ENCODE results near the gene FOXRED1.
A peak's percentile ranks its signal among the peaks of the same experiment; 100 is the strongest.
"Not testable (repeated sequence)": the region's sequence is repeated elsewhere in the genome, so short reads cannot be mapped to it uniquely, and the experiment has no call there.

FOXRED1 gene

DNA sequence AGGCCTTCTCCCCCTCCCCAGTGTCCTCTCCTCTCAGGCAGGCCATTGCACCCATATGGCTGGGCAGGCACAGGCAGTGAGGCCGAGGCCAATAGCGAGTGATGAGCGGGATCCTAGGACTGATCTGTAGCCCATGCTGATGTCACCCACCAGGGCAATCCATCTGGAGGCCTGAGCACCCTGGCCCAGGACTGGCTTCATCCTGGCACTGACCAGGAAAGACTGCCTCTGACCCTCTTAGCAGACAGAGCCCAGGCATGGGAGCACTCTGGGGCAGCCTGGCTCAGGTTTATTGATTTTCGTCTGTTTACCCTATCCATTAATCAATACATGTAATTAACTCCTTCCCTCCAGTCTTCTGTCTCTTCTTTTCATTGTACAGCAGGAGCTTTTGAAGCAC lies 8.8 kb downstream of the FOXRED1 start:
- no peak for DNase-seq

DNA sequence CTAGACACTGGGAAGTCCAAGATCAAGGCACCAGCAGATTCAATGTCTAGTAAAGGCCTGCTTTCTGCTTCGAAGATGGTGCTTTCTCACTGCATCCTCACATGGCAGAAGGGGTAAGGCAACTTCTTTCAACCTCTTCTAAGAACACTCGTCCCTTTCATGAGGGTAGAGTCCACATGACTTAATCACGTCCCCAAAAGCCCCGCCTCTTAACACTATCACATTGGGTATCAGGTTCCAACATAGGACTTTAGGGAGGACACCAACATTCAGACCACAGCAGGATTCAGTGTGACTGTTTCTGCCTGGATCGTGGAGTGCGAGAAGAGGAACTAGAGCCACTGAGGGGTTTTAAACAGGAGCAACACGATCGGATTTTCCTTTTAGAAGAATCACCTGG lies 10.2 kb downstream of the FOXRED1 start:
- no peak for DNase-seq

DNA sequence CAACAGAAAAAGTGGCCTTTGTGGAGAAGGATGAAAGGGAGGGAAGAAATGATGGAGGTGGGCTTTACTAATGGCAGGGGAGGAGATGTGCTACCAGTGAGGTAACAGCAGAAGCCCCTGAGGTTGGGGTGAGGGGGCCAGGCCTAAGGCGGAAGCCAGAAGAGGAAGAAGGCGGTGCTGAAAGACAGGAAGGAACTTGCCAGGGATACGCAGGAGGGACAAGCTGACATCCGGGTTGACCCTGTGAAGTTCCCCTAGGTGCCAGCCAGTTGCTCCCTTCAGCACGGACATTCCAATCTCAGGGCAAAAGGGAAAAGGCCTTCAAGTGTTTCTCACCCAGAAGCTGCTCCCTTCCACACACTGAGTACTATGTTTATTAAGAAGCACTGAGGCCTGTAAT lies 11.6 kb downstream of the FOXRED1 start:
- no peak for DNase-seq

DNA sequence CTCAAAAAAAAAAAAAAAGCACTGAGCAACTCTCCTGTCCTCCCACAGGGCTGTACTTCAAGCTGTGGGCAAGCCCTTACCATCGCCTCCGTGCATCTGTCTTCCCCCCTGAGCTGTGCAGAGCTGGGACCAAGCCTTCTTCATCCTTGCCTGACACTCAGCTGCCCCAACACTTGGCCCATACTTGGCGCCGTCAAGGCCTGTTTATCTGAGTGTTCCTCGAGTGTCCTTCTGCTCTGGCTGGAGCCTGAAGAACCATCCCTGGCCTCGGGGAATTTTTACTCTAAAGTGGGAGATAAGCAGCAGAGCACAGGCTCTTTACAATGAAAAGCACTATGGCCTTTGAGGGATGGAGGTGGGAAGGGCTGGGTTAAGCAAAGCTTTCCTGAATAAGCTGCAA lies 12.3 kb downstream of the FOXRED1 start:
- DNase-seq, result no peak

GRCh38 chr11:126281666-126282175 lies 12.8 kb downstream of the FOXRED1 start:
- DNase-seq, result no peak

DNA sequence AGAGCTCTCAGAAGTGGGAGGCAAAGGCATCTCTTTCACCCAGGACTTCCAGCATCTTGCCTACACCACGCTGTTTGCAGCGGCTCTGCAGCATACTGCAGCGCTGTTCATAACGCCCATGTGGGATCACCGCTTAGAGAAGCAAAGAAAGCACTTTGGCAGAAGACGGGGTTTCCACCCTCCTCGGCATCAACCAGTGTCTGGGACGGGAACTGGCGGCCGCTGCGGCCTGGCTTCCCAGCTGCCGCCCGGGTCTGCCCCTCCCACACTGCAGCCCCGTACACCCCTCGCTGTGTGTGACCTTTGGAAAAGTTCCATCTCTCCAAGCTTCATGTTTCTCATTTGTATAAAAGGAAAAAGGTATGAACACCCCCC lies 13.4 kb downstream of the FOXRED1 start:
- DNase-seq, result peak; percentile 39

GRCh38 chr11:126282736-126283591 lies 14.0 kb downstream of the FOXRED1 start, which contains the start of gene TIRAP:
TIRAP (plus strand) TSS chr11:126283093; CDS start chr11:126290895, 7,802 bp downstream.
- peak; percentile 60 for DNase-seq

DNA sequence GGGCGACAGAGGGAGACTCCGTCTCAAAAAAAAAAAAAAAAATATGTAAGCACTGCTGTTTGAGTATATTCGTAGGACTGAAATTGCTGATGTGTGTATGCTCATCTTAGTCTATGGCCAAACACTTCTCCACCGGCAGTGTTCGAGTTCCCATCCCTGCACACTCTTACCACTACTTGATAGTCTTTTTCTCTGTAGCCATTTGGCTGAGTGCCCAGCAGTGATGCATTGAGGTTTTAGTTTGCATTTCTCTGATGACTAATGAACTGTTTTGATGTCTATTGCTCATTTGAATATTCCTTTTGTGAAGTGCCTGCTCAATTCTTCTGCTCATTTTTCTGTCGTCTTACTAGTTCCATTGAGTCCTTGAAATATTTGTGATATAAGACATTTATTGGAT lies 15.9 kb downstream of the FOXRED1 start:
- DNase-seq, result peak; percentile 91

- DNase-seq, result no peak
Observed at GRCh38 chr11:126288237-126288636, 19.3 kb downstream of the FOXRED1 start.

- DNase-seq, result no peak
Observed at GRCh38 chr11:126290887-126291286, 21.9 kb downstream of the FOXRED1 start.

- no peak for DNase-seq
Observed at GRCh38 chr11:126293726-126294125, 24.8 kb downstream of the FOXRED1 start.

GRCh38 chr11:126297004-126297403 lies 28.1 kb downstream of the FOXRED1 start:
- no peak for DNase-seq

GRCh38 chr11:126303623-126304456 lies 34.9 kb downstream of the FOXRED1 start, which contains the start of gene DCPS:
DCPS (plus strand) TSS chr11:126304060; CDS start chr11:126304081, 21 bp downstream.
- peak; percentile 84 for DNase-seq

DNA sequence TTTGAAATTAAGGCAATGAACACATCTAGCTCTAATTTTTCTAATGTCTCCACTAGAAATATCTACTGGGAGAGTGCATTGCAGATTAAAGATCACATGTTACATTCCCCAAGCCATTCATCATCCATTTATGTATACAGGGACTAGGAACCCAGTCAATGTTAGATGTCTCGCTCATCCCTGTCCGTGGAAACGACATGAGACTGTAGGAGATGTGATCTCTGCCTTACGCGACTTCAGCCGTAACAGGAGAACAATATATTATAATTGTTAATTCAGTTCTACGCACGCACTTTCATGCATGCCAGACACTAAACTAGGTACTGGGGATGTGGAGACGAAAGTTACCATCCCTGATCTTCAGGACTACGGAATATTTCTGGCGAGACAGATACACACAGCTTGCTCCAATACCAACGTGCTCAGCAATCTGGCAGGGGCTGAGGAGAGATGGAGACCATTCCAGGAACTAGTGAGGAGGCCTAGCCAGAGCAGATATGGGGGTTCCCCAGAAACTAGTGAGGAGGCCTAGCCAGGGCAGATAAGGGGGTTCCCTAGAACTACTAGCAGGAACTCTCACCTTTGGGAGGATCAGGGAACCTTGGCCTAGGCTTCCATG lies 35.6 kb downstream of the FOXRED1 start:
- DNase-seq, result no peak

GRCh38 chr11:126305699-126306098 lies 36.7 kb downstream of the FOXRED1 start:
- peak; percentile 39 for DNase-seq

DNA sequence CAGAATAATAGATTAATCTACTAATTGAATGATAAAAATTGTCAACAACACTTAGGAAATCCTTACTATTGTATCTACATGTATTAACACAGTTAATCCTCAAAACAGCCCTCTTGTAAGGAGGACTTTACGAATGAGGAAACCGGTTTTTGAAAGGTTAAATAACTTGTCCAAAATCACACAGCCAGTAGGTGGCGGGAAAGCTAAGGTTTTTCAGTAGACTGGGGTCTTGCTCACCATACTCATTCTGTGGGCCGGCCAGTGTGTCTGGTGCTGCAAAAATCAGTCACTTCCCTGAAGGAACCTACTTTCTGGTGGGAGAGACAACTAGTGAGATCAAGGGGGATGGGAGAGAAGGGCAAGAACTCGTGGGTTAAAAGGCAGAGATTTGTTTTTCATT lies 38.8 kb downstream of the FOXRED1 start:
- no peak for DNase-seq

DNA sequence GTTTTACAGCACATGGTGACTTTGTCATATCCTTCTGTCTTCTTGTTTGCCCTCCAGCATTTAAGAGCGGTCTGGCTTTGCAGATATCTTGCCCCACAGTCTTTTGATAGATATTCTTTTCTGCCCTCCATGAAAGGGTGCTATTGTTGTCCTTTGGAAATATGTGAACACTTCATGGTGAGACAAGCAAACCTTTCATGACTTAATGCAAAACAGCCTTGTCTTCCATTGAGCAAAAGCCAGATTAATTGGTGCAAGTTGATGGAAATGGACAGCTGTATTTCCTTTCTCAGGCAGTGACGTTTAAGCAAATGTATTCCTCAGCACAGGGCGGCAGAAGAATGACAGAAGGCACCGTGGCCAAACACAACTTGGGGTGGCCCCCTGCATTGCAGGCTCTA lies 39.3 kb downstream of the FOXRED1 start:
- DNase-seq, result no peak

DNA sequence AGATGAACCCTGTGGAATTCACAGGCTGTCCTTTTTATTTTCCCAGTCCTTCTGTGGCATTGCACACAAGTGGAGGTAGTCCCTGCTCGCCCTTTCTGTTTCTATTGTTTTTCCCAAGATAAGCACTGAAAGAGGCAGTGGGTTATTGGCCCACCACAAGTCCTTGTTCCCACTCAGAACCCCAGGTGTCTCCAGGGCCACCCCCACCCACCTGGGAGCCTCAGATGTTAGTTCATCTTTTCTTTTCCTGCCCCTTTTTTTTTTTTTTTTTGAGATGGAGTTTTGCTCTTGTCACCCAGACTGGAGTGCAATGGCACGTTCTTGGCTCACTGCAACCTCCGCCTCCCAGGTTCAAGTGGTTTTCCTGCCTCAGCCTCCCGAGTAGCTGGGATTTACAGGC lies 39.8 kb downstream of the FOXRED1 start:
- DNase-seq, result not testable (repeated sequence)

- peak; percentile 61 for DNase-seq
Observed at GRCh38 chr11:126310200-126310991, 41.4 kb downstream of the FOXRED1 start.

DNA sequence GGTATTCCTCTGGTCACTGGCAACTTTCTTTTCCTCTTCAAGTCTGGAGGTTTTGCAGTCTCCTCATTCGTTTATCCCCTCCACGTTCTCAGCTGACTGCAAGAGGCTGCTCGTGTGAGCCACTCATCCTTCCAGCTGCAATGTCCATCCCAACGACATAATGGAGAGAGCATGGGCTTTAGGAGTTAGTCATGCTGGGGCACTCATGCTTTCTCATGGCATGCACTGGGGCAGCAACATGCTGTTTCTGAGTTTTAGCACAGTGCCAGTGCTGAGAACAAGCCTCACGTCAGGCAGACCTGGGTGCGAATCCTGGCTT lies 42.0 kb downstream of the FOXRED1 start:
- no peak for DNase-seq

GRCh38 chr11:126311401-126312291 lies 42.7 kb downstream of the FOXRED1 start:
- no peak for DNase-seq
